Activated CD4-positive, CD25-positive, alpha-beta regulatory T cell treated with anti-CD3 and anti-CD28 coated beads, Interleukin-2, amount 50 U/mL, for 16 hours (primary cell): ENCODE measurements around the gene CLEC16A.

Experiments
- DNase-seq: peaks from one replicate; pipeline ENCODE4 v3.0.0-alpha.2; 2020; ENCODE audit warnings: low read depth, low spot score

Gene CLEC16A

DNA sequence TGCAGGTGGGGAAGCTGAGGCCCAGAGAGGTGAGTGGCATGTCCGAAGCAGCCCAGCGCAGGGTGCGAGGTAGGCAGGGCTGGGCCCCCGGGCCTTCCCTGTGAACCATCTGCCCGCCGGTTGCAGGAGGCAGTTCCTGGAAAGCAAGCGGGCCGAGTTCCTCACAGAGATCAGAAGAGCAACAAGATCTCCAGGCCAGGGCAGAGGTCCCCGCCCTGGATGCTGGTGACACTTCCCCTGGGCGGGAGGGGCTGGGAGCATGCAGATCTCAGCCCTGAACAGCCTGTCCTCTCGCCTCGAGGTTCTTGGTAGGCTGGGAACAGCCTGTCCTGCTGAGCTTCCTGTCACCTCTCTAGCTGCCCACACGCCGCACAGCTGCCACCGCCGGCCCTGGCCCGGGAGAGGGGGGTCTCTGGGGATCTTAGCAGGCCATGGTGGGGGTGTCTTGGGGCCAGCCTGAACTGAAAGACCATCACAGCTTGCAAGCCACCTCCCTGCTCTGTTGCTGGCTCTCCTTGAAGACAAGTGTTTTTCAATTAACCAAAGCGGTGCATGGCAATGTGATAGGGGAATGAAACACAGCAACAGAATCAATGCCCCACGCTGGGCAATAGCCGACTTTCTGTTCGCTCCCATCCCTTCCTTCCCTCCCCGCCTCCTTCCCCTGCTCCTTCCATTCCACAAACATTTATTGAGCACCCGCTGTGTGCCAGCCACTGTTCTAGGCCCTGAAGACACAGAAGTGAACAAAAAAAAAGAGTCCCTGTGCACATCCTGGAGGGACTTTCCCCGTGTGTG is 279.9 kb downstream of the CLEC16A start:
- DNase-seq = peak; percentile 15

DNA sequence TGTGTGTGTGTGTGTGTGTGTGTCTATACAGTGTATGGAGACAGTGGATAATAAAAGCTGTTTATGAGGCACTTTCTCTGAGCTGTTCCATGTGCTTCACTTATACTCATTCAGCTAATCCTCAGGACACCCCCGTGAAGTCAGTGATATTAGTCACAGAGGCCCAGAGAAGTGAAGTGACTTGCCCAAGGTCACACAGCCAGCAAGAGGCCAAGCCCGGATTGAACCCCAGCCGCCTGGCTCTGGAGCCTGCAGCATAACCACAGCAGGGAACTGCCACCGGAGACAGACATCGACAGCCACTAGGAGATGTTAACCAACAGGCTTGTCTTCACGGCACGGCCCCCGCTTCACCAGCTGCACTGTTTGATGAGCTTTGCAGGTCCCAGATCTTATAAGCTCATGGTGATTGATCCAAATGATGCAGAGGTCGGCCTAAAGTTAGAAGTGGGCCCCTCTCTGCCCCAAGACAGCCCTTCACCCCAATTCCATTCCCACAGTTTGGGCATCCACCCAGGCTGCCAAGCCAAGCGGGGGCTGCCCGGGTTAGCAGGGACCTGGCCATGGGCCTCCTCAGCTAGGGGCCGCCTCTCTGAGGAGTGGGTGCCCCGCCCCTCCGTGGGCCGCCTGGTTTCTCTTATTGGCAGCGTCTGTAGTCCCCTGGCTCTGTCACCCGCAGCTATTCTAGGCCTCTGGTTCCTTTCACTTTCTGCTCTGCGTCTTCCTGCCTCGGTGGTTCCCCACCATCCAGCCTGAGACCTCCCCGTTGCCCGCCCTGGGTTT is 280.7 kb downstream of the CLEC16A start:
- peak; percentile 61 for DNase-seq

DNA sequence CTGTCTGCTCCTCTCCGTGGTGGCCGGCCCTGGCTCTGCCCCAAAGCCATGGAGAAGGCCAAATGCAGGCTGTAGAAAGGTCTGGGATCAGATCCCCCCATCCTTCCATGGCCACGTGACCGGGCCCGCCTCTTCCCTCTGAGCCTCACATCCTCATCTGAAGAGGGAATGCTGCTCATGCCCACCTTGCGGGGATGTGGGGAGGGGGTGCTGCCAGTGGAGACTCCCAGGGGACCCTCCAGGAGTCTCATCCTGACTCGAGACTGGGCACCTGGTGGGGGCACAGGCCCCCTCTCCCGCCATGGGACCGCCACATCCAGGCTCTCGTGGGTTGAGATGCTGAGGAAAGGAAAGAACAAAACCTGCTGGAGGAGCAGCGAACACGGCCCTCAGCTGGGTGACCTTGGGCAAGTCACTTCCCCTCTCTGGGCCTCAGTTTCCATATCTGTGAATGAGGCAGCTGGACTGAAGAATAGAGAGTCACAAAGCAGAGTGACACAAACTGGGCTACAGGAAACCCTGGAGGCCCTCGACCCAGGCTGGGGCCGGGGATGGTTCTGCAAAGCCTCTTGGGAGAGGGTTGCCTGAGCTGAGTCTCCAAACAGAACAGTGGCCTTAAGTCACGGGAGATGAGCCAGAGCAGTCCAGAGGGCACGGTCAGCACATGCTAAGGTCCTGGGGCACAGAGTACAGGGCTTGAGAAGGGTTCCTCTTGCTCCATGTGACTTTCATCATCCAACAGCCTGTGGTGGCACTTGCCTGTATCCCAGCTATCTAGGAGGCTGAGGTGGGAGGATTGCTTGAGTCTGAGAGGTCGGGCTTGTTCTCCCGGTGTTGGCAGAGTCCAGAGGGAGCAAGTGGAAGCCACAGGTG is 281.5 kb downstream of the CLEC16A start:
- DNase-seq = no peak

DNA sequence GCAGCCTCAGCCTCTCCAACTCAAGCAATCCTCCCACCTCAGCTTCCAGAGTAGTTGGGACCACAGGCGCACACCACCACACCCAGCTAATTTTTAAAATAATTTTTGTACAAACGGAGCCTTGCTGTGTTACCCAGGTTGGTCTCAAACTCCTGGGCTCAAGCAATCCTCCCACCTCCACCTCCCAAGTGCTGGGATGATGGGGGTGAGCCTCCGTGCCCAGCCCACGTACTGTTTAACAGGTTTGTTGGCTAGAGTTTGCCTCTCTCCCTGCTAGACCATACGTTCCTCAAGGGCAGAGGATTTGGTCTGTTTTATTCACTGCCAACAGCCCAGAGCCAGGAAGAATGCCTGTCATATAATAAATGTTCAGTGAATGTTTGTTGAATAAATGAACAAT is 285.1 kb downstream of the CLEC16A start:
- DNase-seq = no peak

DNA sequence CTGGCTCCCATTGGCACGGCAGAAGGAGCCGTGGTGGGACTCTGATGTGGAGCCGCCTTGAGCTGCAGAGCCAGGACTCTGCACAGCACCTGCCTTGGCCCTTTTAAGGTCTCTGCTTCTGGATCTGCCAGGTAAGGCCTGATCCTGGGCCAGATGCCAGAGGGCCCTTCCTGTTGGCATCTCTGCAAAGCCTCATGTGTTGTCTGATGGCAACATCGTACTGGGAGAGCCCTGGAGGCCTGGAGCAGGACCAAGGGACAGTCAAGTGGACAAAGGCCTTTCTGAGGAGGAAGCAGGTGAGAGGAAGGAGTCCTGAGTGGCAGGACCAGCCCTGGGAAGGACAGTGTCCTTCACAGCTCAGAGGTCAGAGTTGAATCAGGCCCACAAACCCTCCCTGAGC is 285.5 kb downstream of the CLEC16A start:
- no peak for DNase-seq

DNA sequence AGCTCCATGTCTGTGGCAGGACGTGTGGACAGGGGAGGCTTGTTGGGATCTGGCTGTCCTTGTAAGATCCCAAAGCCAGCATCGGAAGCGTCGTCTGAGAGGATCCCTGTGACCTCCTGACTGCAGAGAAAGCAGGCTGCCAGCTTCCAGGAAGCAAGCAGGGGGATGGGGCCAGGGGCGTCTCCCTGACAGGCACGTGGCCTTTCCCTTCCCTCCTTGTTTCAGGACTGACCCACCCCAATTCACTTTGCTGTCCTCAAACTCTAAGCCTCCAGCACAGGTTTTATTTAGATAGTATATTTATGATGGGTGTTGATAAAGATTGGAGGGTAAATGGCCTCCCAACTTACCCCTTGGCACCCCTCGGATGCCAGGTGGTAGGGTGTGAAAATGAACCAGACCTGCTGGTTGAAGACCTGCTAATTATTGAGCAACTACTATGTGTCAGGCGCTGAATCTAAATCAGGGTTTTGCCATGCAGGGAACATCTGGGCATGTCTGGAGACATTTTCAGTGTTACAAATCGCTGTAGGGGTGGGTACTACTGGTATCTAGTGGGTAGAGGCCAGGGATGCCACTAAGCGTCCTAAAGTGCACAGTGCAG is 287.1 kb downstream of the CLEC16A start:
- no peak for DNase-seq
